Activated CD4-positive, CD25-positive, alpha-beta regulatory T cell treated with anti-CD3 and anti-CD28 coated beads, Interleukin-2, amount 50 U/mL, for 24 hours (primary cell): ENCODE measurements around the gene ASB5.
"Not testable (repeated sequence)": the region's sequence is repeated elsewhere in the genome, so short reads cannot be mapped to it uniquely, and the experiment has no call there.

ENCODE experiments used
- ATAC-seq, 2 donors: fragments of 150-1000 bp; cut with Tn5 transposase; one replicate each; pipeline ENCODE4 v1.10.0; 2021; ENCODE audit warnings: mild to moderate bottlenecking in 1 of 2, moderate library complexity in 1 of 2

The ASB5 gene, protein sequence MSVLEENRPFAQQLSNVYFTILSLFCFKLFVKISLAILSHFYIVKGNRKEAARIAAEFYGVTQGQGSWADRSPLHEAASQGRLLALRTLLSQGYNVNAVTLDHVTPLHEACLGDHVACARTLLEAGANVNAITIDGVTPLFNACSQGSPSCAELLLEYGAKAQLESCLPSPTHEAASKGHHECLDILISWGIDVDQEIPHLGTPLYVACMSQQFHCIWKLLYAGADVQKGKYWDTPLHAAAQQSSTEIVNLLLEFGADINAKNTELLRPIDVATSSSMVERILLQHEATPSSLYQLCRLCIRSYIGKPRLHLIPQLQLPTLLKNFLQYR

DNA sequence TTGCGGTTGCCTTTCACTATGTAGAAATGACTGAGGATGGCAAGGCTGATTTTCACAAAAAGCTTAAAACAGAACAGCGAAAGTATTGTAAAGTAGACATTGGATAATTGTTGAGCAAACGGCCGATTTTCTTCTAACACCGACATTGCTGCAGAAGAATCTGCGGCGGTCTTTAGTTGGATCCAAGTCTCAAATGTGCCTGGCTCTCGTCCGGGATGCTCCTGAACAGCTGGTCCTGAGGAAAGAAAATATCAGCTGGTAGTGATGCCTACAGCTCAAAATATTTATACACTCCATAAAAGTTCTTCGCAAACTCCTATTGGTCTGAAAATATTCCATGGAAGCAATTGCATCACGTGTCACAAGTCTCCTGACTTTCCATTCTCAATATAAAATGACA is at the start of gene ASB5:
Gene ASB5 (minus strand): TSS at position 260 of the 400 bp plus-strand sequence. CDS start 114 bp downstream, at position 146.
- no peak for ATAC-seq

DNA sequence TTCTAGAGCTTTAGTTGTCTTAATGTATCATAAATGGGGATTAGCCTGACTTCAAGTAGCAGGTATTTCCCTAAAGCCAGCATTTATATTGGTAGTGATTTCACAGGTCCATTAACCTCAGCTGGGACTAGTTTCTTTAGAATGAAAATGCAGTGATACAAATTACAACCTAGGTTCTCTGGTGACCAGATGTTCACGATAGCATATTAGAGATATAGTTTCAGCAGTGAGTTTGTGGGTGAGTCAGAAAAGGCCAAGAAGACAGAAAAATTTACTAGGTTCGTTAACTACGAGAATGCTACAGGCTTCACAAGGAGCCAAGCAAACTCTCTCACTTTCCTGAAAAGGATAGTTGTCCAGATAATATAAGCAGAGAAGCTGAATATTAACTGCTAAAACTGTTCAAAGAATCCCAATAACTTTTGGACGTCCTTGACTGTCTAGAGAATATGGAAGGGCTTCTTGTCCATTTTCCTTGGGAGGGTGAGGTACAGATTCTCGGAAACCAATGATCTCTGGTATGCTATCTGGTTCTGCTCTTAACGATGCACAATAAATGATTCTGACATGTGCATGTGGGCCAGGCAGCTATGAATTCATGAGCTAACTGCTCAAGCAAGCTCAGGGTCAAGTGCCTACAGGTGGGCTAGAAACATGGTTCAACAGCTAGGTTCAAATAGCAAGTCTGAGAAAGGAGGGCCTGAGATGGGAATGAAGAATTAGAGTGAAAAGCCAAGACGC is 44.7 kb upstream of the ASB5 start:
- ATAC-seq: no peak

DNA sequence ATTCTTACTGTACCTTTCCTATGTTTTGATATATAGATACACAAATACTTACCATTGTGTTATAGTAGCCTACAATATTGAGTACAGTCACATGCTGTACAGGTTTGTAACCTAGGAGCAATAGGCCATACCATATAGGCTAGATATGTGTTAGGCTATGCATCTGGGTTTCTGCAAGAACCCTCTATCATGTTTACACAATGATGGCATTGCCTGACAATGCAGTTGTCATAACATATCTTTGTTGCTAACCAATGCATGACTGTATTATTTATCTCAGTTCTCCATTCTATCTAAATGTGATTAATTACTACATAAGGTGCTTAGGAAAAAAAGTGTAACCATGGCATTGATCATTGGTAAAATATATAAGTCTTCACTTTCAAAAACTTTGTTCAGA is 40.8 kb upstream of the ASB5 start:
- ATAC-seq: no peak

DNA sequence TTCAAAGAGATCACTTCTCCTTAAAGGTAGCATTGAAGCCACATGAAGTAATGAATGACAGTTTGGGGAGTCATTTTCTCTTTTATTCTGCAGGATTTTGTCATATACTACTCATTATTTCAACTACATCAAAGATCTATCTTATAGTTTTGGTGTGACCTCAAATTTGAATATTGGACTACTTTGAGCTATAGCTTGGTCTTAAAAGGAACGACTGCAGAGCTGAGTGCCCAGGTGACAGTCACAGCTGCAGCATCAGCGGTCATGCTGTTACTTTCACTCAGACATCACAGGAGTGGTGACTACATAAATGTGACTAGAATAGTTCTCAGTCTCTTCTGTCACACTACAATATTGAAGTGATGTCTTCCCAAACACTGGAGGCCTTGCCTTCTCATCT is 40.0 kb upstream of the ASB5 start:
- ATAC-seq: peak; percentile 38 to 63

DNA sequence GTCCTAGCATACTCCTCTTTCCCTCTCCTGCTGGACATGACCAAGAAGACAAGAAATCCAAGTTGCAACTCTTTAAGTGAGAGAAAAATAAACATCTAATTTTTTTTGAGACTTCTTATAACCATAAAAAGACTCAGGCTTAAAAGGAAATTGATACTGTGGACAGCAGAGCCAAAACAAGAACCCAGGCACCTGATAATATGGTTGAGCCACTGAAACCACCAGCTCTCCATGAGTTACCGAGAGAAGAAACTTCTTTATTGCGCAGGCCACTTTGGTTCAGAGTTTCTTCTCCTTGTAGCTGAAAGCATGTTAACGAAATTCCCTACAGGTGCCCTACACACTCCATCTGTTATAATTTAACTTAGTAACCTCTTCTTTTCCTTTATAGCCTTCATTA is 39.4 kb upstream of the ASB5 start:
- no peak for ATAC-seq

DNA sequence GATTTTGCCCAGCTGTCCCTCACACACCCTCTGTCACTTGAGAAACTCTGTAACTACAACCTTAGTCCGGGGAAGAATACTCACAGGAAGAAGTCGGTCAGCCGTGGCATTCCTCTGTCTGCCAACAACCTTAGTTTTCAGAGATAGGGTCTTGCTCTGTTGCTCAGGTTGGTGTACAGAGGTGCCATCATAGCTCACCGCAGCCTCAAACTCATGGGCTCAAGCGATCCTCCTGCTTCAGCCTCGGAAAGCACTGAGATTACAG is 38.6 kb upstream of the ASB5 start:
- no peak for ATAC-seq

DNA sequence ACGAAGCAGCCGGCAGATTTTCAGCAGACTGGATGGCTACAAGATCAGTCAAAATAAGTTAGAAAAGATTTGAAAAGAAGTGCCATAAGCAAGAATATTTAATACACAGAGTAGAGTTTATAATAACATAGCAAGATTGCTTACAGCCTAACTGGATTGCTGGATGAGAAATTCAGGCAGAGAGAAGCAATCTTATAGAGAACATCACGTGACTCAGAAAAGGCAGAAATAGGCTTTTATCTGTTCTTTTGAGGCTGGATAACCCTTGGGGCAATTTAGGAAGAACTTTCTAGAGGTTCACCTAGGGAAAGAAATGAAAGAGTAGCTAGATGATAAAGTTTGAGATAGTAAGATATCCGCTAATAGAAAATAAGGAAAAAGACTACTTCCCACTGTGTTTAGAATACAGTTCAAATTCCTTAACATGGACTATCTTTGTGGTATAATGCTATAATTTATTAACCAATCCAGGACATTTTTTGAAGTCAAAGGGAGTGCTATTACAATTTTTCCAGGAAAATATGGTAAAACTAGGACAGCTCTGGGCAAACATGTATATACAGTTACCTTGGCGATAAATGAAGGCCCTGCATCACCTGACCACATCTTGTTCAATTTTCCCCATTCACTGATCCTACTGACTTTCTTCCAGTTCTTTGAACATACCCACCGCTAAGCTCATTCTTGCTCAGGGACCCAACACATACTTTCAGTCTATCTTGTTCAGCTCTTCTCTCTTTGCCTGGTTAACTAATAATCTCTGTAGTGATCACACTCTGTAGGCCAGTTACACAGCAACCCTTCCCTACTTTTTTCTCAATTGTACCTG is 38.0 kb upstream of the ASB5 start:
- no peak for ATAC-seq

DNA sequence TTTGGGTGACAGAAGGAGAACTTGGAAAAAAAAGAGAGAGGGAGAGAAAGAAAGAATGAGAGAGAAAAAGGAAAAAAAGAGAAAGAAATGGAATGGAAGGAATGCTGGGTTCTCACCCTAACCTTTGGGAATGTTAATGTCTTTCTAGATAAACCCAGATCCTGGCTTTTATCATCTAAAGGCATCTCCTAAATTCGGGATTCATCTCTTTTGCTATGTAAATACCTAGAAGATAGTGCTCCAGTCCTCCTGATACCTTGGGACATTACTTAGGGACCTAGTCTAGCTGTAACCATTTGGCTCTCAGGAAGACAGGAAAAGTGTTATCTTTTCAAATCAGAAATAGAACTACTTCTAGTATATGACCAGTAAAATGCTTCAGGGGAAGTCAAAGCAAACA is 34.9 kb upstream of the ASB5 start:
- ATAC-seq: no peak

DNA sequence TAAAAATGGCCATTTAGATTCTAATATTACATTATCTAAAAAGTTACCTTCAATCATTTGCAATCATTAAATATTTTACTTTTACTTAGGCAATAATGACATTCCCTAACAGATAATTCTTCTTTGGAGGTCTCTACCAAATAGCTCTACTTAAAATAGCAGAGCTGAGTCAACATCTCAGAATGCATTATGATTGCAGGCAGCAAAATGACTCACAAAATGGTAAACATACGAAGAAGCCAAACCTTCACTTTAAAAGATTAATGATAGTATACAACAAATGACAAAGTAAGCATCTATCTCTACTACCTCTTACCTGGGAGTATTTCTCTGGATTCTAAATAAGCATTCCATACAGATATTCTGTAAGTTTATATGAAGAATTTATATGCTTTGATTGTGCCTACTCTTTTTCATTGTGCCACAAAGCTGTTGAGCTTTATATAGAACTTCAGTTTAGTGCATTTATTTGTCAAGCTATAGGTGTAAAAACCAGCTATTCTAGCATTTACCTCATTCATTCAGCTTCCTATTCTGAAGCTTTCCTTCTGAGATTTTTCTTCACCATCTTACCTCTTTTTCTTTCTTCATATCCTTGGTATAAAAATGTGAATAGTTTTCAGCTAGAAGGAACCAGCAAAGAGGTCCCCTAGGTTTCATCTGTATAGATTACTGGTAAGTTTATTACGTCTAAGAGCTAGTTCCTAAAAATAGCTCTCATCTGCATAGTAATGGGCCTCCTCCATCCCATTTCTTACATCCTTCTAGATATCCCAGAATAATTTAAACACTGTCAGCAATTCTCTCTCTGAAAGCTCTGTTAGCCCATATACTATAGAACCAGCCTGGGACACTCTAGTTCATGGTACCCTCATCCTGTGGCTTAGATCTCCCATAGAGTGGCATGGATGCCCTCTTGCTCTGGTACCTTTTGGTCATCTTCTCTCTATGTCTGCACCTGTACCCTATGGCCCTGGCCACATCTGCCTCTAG is 33.6 kb upstream of the ASB5 start:
- no peak for ATAC-seq

DNA sequence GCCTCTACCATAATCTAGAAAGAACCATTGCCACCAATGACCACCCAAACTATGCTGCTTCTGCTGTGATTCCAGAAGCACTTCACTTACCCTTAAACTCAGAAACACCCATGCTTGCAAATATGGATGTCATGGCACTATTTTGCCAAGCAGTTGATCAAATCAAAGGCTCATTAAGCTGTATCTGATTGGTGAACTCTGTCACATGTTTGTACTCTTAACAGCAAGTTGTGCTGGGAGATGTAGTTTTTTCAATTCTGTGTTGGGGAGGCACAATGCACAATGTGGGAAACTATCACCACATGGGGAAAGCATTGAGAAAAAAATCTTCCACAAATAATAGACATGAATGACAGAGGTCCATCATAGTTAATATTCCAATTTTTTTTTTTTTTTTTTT is 31.5 kb upstream of the ASB5 start:
- ATAC-seq: no peak

DNA sequence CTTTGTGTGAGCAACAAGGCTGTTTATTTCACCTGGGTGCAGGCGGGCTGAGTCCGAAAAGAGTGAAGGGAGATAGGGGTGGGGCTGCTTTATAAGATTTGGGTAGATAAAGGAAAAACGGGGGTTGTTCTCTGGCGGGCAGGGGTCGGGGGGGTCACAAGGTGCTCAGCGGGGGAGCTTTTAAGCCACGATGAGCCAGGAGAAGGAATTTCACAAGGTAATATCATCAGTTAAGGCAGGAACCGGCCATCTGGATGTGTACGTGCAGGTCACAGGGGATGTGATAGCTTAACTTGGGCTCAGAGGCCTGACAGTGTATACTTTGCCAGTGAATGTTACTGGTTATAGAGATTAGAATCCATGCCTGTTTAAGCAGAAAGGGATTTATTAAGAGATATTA is 31.0 kb upstream of the ASB5 start:
- no peak for ATAC-seq

DNA sequence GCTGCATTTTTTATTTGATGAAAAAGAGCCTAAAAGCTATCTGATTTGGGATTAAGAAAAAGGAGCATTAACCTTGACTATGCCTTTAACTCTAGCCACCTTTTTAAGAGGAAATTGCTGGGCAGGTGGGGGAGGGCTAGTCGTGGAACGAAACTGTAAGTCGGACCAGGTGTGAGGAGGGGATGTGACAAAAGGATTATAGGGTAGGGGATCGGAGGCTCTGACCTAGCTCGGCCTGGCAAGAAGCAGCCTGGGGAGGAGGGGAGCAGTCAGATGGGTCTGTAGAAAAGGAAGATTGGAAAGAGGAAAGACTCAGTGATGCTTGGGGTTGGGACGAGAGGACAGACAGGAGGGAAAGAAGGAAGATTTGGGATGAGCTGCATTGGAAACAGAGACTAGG is 29.6 kb upstream of the ASB5 start:
- no peak for ATAC-seq

DNA sequence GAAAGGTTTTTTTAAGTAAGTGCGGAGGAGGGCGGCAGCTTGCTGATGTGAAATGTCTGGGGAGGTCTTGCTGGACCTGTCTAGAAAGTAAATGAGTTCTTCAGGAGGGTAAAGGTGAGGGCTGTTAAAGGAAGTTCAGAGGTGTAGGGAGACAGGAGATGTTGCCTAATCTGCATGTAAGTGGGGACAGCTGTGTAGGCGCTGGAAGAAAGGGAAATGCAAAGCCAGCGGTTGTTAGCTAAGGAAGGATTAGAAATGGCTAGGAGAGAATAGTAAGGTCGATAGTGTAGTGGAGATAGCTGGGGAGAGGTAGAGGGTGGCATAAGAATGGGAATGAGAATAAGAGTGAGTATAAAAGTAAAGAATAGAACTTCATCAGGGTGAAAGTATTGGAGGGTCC is 26.9 kb upstream of the ASB5 start:
- ATAC-seq: not testable (repeated sequence)

DNA sequence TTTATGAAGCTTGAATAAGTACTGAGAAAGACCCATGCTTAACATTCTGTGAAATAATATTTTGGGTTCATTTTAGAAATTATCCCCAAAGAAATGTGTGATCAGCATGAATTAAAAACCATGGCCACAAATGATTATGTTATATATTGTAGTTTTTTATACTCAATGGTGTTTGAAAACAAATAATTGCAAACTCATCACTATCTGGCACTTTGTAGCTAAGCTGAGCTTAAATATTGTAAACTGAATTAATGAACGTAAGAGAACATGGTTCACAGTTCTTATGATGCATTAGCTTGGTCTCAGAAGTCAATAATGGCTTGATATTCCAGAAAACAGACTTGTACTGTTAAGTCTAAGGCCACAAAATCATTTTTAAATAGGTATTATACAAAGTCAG is 24.6 kb upstream of the ASB5 start:
- ATAC-seq: no peak

DNA sequence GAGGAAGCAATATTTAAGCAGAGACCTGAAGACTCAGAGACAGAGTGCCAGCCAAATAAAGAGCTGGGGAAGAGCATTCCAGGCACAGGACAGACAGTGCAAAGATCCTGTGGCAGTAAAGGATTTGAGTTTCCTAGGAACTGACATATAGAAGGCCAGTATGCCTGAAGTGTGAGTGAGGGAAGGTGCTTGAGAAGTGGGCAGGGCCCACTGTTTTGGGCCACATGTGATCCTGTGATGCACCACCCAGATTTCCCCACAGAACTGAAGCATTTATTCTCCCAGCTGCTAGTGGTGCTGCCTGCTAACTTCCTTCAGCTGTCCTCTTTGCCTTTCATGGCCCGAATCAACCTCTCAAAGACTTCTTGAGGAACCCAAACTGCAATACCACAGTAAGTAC is 23.9 kb upstream of the ASB5 start:
- no peak for ATAC-seq

DNA sequence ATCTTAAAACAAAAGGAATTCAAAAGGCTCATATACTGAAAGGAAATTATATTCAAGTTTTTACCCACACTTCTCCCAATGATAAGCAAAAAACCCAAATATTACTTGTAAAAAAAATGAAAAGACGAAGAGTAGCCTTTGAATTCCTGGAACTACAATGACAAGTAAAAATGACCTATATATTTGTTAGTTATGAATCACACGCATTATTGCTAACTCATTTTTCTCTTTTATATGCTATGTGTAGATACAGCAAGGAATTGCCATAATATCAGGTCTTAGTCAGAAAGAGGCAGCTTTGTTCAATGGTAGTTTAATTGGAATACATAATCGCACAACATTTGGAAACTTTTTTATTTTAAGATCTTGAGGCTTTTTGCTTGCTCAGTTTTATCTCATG is 22.7 kb upstream of the ASB5 start:
- no peak for ATAC-seq

DNA sequence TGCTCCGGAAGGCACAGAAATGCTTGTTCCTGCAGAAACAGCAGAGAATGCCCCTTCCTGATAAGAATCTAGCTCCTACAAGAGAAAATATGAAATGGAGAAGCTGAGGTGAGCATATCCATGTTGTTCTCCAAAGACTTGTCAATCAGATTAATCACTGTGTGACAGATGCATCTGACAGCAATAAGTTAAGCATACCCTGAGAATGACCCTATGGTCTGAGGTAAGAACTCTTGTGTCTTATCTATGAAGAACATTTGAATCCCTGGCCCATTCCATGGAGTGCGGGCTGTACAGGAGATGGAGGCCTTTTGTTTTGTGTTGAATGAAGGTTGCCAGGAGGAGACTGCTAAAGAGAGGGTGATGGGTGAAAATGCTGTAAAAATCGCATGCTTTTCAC is 21.5 kb upstream of the ASB5 start:
- no peak for ATAC-seq

DNA sequence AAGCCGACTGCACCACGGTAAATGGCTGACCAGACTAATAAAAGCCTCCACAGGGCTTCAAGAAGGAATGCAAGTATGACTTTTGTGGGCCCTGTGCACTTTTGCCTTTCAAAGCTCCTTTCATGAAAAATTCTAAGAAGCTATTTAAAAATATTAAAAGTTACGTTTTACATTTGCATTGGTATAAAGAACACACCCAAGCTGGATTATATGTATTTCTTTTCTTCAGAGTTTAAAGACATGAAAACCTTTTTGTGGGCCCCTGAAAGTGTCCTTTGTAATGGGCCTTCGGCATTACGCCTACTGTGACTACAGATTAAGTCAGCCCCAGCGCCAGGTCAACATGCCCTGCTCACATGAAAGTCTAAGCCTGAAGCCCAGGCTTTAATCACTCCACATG is 20.5 kb upstream of the ASB5 start:
- ATAC-seq: no peak

DNA sequence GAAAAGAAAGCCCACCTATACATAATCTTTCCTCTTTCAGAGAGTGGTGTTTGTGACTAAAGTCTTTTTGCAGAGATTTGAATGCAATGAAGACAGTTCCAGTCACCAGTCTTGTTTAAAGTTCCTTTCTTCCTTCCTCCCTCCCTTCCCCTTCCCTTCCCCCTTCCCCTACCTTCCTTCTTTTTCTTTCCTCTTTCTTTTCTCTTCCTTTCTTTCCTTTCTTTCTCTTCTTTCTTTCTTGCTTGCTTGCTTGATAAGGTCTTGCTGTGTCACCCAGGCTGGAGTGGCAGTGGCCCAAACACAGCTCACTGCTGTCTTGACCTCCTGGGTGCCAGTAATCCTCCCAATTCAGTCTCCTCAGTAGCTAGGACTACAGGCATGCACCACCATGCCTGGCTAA is 19.0 kb upstream of the ASB5 start:
- no peak for ATAC-seq

DNA sequence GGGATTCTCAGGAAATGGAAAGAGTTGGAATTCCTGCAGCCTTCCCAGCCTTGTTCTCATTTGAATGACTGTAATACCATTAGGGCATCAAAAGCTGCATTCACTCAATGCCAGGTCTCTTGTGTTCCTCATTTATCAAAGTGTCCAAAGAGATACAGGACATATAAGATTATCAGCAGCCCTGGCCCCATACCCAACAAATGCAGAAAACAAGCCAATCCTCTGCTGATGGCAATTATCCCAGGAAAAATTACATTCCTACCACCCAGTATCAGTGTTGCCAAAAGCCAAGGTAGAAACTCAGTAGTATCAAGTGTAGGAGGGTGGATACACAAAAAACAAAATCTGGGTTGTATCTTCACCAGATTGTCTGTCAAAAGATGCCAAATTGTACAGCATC is 18.5 kb upstream of the ASB5 start:
- ATAC-seq: no peak

DNA sequence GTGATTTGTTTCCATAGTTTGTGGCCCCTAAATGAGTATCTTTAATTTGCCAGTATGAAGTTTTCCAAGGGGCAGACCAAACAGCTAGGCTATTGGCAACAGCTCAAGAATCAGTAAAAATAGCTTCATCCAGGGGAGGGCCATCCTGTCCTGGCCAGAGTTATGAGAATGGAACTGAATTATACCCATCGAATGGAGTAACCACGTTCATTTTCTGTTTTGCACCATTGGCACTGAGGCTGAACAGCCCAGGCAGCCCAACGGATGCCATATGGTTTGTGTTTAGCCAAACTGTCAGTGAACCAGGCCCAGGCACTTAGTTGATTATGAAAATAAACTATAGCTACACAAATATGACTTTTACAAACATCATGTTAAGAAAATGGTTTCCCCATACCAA is 17.7 kb upstream of the ASB5 start:
- no peak for ATAC-seq

DNA sequence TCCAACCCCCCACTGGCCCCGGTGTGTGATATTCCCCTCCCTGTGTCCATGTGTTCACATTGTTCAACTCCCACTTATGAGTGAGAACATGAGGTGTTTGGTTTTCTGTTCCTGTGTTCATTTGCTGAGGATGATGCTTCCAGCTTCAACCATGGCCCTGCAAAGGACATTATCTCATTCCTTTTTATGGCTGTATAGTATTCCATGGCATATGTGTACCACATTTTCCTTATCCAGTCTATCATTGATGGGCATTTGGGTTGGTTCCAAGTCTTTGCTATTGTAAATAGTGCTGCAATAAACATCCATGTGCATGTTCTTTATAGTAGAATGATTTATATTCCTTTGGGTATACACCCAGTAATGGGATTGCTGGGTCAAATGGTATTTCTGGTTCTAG is 10.5 kb upstream of the ASB5 start:
- ATAC-seq: not testable (repeated sequence)
